K562 (cell line): ENCODE measurements around the gene PKLR. TPM values are rescaled to one million over a fixed set of nuclear protein-coding genes. Genes with fewer than 3 reads are reported as not detected.

Source experiments
- CC2D1A ChIP-seq: fragments of 450-650 bp; IDR thresholded peaks from 2 replicates; pipeline ENCODE4 v1.6.1; 2017; ENCODE audit warnings: mild to moderate bottlenecking
- CCNT2 ChIP-seq: IDR thresholded peaks from 2 replicates; pipeline ENCODE4 v1.6.1; 2011; ENCODE audit warnings: borderline replicate concordance, low read depth, mild to moderate bottlenecking, moderate library complexity, mixed read lengths, low read length; ENCODE audit not compliant: insufficient read length; ENCODE audit errors: extremely low read depth
- CREBBP ChIP-seq: IDR thresholded peaks from one replicate; pipeline ENCODE4 v1.6.1; 2012; ENCODE audit warnings: low read depth, mild to moderate bottlenecking, control low read depth, inconsistent platforms, low read length
- E2F3 ChIP-seq: fragments of 250-450 bp; sonication (Bioruptor Pico); IDR thresholded peaks from 2 replicates; pipeline ENCODE4 v1.4.0; 2020; ENCODE audit warnings: mild to moderate bottlenecking
- HCFC1 ChIP-seq: IDR thresholded peaks from 2 replicates; pipeline ENCODE4 v1.6.1; 2012; ENCODE audit warnings: low read depth, low read length, improper control_type of control experiment
- JUN ChIP-seq, 2 experiments: sonication (generic) in 1 of 2; formaldehyde crosslinking in 1 of 2; IDR thresholded peaks; 2 replicates each; pipeline versions ENCODE4 v1.6.1 to v1.8.0; 2012 to 2022; ENCODE audit warnings: borderline replicate concordance in 2 of 2, mild to moderate bottlenecking in 2 of 2, improper control_type of control experiment in 1 of 2, low read depth in 1 of 2, low read length in 1 of 2, missing genetic modification reagents in 1 of 2
- KLF16 ChIP-seq: IDR thresholded peaks from 2 replicates; pipeline ENCODE4 v1.6.1; 2016; ENCODE audit warnings: antibody characterized with exemption
- PCBP1 ChIP-seq: fragments of 200-400 bp; formaldehyde crosslinking; IDR thresholded peaks from 2 replicates; pipeline ENCODE4 v1.6.1; 2018; ENCODE audit warnings: mild to moderate bottlenecking, low read depth, low read length; ENCODE audit not compliant: poor library complexity, severe bottlenecking
- POLR2B ChIP-seq: fragments of 450-650 bp; IDR thresholded peaks from 2 replicates; pipeline ENCODE4 v1.6.1; 2018; ENCODE audit warnings: low read depth; ENCODE audit not compliant: partially characterized antibody
- SAP30 ChIP-seq: fragments of 200-600 bp; sonication (generic); IDR thresholded peaks from 2 replicates; pipeline ENCODE4 v1.6.1; 2012; ENCODE audit warnings: borderline replicate concordance, low read depth, mild to moderate bottlenecking, moderate library complexity, low read length, control low read depth, inconsistent platforms; ENCODE audit not compliant: insufficient read depth, poor library complexity, severe bottlenecking
- ZNF24 ChIP-seq: fragments of 450-650 bp; IDR thresholded peaks from 2 replicates; pipeline ENCODE4 v1.6.1; 2016
- polyA plus RNA-seq, 8 experiments: library from polyadenylated mRNA; depleted of rRNA in 4 of 8; stranded (reverse) in 5 of 8; unstranded in 3 of 8; fragments of >200 nt; fragmentation: Nextera tagmentation in 2 of 8; fragmentation: Illumina TruSeq in 1 of 8; extraction: Ambion mirVana in 2 of 8; extraction: Trizol in 1 of 8; gene quantifications; 2 replicates each; pipeline versions ENCODE4 v1.2.1 to v1.2.3, GENCODE V29; 2011 to 2014; ENCODE audit warnings: inconsistent platforms in 1 of 8, missing spikeins in 1 of 8
- total RNA-seq, 7 experiments: library from RNA; depleted of rRNA in 6 of 7; stranded (reverse); fragments of >200 nt in 6 of 7; fragmentation: Illumina TruSeq in 2 of 7; extraction: Trizol in 2 of 7; gene quantifications; 2 replicates each; pipeline versions ENCODE4 v1.2.1 to v1.2.3, GENCODE V29; 2011 to 2021; ENCODE audit warnings: low replicate concordance in 1 of 7
- TF ChIP-seq, protein P1 (sequence below): fragments of 200-600 bp; sonication (generic); IDR thresholded peaks from one replicate; pipeline ENCODE4 v1.6.1; 2012; ENCODE audit warnings: mild to moderate bottlenecking, low read depth, low read length, inconsistent platforms
- TF ChIP-seq, protein P2 (sequence below): fragments of 450-650 bp; formaldehyde crosslinking; IDR thresholded peaks from 2 replicates; pipeline ENCODE4 v1.4.0; 2022; ENCODE audit warnings: missing genetic modification characterization

The PKLR gene
- total and polyA plus RNA-seq, 9 of the 15 experiments (the other 6 are each of a cell fraction or from before 2014, with no cell fraction given) = 10.7 to 78.4 (median 38.2) TPM

DNA sequence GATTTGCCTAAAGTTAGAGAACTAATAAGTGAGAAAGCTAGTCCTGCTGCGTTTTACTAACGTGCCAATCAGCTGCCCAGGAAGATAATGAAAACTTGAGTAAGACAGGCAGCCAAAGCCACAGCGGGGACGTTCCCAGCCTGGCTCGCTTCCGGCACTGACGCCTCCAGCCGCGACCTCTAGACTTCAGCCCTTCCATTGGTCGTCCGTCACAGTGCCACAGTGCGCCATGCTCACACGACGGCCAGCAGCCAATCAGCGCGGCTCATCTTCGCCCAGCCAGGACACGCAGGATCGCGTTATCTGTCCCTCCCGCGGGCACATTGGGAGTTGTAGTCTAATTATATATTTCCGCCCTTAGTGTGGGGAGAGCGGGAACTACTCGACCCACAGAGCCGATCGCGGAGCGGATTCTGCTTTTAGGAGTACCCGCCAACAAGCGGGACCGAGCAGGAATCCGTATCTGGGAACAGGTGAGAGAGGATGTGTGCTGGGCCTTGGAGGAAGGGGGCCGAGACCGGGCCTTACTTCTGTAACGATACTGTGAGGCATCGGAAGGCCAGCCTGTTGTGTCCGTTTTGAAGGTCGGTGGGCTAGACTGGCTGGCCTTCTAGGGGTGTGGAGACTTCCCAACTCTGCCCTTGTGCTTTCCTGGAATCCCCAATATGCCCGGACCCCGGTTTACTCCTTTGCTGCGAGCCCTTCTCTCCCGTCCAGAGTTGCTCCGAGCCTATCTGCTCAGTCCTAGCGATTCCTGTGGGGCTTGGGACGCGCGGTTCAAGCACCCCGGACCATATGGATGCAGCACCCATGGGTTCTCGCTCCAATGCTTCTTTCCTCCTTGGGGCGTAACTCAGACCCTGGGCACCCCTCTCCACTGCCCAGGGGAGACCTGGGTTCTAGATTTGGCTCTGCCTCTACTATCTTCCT is 7.5 kb upstream of the PKLR start, which contains the start of gene FDPS (continued):
- TF ChIP-seq, protein P1, sequence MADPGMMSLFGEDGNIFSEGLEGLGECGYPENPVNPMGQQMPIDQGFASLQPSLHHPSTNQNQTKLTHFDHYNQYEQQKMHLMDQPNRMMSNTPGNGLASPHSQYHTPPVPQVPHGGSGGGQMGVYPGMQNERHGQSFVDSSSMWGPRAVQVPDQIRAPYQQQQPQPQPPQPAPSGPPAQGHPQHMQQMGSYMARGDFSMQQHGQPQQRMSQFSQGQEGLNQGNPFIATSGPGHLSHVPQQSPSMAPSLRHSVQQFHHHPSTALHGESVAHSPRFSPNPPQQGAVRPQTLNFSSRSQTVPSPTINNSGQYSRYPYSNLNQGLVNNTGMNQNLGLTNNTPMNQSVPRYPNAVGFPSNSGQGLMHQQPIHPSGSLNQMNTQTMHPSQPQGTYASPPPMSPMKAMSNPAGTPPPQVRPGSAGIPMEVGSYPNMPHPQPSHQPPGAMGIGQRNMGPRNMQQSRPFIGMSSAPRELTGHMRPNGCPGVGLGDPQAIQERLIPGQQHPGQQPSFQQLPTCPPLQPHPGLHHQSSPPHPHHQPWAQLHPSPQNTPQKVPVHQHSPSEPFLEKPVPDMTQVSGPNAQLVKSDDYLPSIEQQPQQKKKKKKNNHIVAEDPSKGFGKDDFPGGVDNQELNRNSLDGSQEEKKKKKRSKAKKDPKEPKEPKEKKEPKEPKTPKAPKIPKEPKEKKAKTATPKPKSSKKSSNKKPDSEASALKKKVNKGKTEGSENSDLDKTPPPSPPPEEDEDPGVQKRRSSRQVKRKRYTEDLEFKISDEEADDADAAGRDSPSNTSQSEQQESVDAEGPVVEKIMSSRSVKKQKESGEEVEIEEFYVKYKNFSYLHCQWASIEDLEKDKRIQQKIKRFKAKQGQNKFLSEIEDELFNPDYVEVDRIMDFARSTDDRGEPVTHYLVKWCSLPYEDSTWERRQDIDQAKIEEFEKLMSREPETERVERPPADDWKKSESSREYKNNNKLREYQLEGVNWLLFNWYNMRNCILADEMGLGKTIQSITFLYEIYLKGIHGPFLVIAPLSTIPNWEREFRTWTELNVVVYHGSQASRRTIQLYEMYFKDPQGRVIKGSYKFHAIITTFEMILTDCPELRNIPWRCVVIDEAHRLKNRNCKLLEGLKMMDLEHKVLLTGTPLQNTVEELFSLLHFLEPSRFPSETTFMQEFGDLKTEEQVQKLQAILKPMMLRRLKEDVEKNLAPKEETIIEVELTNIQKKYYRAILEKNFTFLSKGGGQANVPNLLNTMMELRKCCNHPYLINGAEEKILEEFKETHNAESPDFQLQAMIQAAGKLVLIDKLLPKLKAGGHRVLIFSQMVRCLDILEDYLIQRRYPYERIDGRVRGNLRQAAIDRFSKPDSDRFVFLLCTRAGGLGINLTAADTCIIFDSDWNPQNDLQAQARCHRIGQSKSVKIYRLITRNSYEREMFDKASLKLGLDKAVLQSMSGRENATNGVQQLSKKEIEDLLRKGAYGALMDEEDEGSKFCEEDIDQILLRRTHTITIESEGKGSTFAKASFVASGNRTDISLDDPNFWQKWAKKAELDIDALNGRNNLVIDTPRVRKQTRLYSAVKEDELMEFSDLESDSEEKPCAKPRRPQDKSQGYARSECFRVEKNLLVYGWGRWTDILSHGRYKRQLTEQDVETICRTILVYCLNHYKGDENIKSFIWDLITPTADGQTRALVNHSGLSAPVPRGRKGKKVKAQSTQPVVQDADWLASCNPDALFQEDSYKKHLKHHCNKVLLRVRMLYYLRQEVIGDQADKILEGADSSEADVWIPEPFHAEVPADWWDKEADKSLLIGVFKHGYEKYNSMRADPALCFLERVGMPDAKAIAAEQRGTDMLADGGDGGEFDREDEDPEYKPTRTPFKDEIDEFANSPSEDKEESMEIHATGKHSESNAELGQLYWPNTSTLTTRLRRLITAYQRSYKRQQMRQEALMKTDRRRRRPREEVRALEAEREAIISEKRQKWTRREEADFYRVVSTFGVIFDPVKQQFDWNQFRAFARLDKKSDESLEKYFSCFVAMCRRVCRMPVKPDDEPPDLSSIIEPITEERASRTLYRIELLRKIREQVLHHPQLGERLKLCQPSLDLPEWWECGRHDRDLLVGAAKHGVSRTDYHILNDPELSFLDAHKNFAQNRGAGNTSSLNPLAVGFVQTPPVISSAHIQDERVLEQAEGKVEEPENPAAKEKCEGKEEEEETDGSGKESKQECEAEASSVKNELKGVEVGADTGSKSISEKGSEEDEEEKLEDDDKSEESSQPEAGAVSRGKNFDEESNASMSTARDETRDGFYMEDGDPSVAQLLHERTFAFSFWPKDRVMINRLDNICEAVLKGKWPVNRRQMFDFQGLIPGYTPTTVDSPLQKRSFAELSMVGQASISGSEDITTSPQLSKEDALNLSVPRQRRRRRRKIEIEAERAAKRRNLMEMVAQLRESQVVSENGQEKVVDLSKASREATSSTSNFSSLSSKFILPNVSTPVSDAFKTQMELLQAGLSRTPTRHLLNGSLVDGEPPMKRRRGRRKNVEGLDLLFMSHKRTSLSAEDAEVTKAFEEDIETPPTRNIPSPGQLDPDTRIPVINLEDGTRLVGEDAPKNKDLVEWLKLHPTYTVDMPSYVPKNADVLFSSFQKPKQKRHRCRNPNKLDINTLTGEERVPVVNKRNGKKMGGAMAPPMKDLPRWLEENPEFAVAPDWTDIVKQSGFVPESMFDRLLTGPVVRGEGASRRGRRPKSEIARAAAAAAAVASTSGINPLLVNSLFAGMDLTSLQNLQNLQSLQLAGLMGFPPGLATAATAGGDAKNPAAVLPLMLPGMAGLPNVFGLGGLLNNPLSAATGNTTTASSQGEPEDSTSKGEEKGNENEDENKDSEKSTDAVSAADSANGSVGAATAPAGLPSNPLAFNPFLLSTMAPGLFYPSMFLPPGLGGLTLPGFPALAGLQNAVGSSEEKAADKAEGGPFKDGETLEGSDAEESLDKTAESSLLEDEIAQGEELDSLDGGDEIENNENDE = no peak
- no peak for TF ChIP-seq PCBP1
- TF ChIP-seq, protein P2, sequence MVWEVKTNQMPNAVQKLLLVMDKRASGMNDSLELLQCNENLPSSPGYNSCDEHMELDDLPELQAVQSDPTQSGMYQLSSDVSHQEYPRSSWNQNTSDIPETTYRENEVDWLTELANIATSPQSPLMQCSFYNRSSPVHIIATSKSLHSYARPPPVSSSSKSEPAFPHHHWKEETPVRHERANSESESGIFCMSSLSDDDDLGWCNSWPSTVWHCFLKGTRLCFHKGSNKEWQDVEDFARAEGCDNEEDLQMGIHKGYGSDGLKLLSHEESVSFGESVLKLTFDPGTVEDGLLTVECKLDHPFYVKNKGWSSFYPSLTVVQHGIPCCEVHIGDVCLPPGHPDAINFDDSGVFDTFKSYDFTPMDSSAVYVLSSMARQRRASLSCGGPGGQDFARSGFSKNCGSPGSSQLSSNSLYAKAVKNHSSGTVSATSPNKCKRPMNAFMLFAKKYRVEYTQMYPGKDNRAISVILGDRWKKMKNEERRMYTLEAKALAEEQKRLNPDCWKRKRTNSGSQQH = 0 out of 2 replicates have a peak, but pooled peaks have one; percentile 9
- peak; percentile 9; the same call in 1 of the 2 replicates for TF ChIP-seq CC2D1A
- TF ChIP-seq KLF16 = no peak
- TF ChIP-seq JUN (IDR thresholded peaks at IDR 0.05; ENCODE audit: borderline replicate concordance, low read depth, low read length) = peak; percentile 55; the same call in 1 of the 2 replicates
- TF ChIP-seq JUN (CRISPR knock-in tag; IDR thresholded peaks at IDR 0.05; ENCODE audit: borderline replicate concordance) = no peak
- no peak for TF ChIP-seq CREBBP
- TF ChIP-seq CCNT2 = peak; percentile 73
- peak; percentile 99 for TF ChIP-seq HCFC1
- no peak for TF ChIP-seq SAP30
- 0 out of 2 replicates have a peak, but pooled peaks have one; percentile 49 for TF ChIP-seq E2F3 (CRISPR knock-in tag)
- no peak for TF ChIP-seq ZNF24
- TF ChIP-seq POLR2B = peak; percentile 84
